UCSD-AML1 (cell line): ENCODE results near the gene HIVEP3.

Experiments
- DNase-seq: peaks from one replicate; lab custom pipeline; 2025; ENCODE audit not compliant: unreplicated experiment; lab: John Stamatoyannopoulos, UW

Gene HIVEP3

DNA sequence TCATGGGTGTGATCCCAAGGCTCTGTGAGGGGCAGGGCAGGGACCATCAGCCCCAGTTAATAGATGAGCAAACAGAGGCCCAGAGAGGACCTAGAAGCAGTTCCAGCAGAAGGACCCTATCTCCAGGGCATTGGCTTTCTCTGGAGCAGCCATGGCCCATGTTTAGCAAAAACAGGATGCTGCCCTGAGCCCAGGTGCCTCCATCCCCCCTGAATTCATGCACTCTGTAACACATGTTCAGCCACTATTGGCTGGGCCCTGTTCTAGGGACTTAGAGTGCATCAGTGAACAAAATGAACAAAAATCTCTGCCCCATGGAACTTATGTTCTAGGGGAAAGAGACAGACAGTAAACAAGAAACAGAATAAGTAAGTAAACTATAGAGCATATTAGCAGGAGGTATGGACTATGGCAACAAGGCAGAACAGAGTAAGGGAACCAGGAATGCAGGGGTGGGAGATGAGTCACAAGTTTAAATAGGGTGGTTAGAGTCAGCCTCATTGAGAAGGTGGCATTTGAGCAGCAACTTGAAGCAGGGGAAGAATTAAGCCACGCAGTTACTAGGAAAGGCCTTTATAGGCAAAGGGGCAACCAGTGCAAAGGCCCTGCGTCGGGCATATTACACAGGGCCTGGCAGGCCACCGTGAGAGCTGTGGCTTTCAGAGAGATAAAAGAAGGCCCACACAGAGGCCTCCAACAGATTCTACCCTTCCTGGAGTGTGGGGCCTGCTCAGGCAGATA lies 248.3 kb downstream of the HIVEP3 start:
- no peak for DNase-seq

DNA sequence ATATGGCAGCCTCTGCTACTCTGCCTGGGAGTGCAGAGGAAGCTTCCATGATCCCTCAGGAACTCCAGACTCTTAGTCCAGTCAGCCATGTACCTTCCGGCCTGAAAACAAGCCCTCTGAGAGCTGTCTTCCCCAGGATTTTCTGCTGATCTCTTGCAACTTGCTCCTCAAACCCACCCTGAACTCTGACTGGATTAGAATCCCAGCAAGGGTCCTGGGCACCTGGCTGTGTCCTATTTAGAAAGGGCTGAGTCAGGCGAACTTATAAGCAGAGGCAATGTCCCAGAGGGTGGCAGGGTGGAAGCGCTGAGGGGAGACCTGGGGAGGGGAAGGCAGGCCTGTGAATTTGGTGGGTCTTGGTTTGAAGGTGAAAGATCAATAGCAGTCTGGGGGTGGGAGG lies 249.8 kb downstream of the HIVEP3 start:
- DNase-seq = no peak

DNA sequence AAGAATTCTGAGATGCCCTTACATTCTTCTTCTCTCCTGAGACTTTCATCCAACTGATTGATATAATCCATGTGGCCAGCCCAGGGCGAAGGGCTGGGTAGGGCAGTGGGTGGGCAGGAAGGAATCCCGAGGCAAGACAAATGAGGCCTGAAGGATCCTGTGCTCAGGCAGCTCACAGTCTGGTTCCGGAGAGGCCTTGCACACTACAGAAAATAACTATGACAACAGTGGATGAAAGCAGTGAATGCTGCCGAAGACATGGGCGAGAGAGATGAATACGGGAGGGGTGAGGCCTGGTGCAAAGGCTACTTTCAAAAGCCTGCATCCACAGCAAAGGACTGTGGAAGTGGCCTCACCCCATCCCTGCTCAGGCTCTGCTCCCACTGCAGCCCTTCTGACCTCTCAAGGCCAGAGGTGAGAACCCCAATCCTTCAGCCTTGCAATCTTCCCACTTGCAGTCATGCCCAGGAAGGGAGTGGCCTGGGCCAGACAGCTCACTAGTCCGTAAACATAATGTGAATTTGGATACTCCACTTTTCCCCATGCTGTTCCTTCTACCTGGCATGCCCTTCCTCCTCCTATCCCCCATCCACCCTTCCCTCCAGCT lies 250.6 kb downstream of the HIVEP3 start:
- DNase-seq = no peak

DNA sequence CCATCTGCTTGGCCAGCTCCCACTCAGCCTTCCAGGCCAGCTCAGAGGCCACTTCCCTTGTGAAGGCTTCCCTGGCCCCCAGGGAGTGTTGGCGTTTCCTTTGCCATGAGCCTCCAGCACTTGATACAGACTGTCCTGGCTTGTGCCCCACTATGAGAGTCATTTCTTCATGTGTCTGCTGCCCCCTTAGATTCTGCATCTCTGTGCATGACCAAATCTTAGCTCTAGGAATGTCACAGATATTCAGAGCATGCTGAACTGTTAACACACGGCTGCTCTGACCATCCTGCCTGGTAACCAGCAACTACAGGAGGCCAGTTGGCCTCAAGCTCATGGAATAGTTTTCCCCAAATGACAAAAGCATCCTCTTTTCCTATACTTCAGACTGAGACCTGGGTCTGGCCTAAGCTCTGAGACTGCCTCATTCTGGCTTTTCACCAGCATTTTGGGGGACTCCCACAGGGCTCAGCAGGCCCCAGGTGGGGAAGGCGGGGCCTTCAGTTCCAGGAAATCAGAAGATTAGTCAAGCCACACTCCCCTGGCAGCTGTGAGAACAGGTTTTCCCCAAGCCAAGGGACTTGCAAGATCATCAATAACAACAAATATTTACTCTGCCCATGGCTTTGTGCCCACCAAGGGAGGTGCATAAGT lies 251.6 kb downstream of the HIVEP3 start:
- DNase-seq = no peak

DNA sequence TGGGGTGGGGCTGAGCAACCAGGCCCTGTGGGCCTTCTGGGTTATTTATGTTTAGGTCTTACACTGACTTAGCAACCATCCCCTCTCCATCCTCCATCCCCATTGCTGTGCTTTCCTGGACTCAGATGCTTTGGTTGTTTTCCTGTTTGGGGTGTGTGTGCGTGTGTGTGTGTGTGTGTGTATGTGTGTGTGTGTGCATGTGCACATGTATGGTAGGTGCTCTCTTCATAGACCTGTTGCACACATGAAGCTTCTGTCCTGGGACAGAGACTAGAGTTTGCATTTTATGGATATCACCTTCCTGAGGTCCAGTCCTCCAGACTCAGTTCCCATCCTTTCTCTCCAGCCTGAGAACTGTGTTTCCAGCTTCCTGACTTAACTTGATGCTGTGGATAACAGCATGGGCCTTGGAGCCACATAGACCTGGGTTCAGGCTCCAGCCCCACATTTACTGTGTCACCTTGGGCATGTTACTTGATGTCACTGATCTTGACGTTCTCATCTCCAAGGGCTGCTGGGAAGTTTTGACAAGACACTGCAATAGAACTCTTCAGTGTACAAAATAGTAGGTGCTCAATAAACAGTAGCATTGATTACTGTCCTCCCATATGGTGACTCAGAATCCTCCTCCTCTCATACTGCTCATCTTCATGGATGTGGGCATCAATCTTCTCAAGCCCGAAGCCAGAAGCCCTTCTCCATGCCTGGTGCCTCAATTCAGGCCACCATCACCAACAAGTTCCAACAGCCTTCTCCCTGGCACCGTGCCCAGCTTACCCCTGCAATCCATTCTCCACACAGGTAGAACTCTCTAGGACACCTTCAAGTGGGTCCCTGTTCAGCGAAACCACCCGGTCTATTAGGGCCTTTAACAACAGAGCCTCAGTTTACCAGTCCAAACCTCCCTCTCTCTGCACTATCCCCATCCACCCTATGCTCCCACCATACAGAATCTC lies 252.5 kb downstream of the HIVEP3 start:
- no peak for DNase-seq

DNA sequence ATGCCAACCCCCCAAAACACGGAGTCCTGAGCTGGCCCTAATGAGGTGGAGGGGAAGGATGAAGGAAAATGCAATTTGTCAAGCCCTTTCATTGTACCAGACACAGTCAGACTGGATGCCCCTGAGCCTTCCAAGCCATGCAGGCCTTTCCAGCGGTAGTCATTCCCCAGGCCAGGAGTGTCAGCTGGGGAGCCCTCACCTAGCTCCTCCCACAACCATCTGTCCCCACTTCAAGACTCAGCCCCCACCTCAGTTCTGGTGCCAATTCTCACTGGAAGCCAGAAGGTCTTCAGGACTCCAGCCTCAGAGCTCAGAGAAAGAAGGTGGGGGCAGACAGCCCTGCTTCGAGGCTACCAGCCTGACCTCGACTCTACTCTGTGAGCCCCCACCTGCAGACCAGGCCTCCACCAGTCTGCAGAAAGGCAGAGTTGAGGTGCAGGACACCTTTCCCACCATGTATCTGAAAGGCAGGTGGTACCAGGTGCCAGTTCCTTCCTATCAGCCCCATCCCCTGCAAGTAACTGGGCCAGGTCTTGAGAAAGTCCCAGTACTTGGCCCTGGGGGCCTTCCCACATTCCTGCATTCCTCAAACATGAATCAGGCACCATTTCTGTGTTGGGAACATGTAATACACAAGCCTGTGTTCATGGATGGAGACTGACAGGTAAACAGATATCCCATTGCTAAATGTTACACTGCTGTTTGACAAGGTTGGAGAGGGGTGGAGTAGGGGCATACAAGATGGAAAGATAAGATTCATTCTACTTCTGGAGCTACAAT lies 253.7 kb downstream of the HIVEP3 start:
- no peak for DNase-seq

DNA sequence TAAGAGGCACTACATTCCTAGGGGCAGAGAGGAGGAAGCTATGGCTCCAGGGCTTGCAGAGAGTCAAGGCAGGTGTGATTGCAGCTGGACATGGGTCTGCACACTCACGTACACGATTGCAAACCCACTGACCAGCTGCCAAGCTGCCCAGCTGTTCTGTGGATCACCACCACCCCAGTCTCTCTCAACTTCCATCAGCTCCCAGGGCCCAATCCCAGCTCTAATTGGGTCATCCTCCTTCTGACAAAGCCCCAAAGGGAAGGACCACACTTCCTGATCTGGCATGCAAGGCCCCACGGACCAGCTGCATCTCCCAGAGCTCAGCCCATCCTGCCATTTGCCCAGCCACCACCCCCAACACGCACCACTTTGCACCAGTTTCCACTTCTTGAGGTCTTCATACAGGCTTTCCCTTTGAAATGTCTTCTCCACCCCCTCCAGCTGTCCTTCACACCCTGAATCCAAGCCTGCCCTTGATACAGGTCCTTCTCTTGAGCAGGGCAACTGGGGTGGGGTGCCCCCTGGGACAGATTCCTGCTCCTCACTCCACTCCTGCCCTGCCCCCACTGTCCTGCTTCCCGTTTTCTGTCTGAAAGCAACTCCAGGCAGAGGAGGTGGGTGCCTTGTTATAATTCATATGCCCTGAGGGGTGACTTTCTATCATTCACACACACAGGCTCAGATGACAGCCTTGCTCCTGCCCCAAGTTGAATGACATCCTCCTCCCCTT lies 254.9 kb downstream of the HIVEP3 start:
- no peak for DNase-seq

DNA sequence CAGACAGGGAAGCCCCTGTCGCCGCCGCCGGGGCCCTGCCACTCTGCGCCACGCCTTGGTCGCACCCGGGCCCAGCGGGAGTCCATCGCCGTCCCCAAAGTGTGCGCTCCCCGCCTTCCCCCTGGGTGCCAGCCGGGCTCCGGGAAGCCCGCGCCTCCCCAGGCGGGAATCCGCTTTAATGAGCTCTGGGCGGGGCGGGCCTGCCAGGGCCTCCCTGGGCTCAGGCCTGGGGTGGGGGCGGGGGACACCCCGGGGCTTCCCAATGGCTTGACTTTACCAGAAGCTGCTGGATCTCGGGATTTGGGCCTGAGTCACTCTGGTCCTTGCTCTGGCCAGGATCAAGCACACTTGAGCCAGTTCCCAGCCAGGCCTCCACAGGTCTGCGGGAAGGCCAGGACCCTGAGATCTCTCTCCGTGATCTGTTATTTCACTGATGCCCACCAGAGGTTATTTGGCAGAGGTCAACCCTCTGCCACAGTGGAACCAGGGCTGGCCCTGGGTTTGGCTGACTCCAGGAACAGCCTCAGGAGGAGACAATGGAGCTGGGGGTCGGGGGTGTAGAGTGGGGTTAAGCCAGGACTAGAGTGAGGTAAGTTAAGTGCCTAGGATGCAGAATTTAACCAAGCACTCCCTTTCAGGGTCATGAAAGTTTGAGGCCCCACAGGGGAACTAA lies 255.8 kb downstream of the HIVEP3 start:
- DNase-seq = no peak

DNA sequence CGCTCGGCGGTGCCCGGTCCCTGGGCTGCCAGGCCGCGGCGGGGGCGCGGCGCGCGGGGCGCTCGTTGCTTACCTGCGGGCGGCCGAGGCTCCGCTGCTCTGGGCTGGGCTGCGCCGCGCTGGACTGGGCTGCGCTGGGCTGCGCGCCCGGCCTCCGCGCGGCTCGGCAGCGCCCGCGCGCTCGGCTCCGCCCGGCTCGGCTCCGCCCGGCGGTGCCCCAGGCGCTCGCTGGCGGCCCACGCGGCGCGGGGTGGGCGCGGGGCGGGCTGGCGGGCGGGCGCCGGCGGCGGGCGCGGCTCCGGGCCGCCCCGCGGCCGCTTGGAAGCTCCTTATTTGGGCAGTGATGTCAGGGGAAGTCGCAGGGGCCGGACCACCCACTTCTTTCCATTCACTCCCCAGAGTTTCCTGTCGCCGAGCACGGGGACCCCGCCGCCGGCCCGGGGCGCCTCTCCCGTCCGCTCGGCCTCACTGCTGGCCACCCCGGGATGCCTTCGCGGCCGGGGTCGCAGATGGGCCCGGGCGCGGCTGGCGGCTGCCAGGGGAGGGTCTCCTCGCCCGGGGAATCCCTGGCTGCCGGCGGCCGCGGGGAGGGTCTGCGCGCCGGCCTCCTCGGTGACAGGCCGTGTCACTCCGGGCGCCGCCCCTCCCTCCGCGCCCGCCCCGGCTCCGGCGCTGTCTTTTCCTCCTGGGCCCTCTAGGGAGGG lies 256.5 kb downstream of the HIVEP3 start:
- DNase-seq = peak; percentile 75

DNA sequence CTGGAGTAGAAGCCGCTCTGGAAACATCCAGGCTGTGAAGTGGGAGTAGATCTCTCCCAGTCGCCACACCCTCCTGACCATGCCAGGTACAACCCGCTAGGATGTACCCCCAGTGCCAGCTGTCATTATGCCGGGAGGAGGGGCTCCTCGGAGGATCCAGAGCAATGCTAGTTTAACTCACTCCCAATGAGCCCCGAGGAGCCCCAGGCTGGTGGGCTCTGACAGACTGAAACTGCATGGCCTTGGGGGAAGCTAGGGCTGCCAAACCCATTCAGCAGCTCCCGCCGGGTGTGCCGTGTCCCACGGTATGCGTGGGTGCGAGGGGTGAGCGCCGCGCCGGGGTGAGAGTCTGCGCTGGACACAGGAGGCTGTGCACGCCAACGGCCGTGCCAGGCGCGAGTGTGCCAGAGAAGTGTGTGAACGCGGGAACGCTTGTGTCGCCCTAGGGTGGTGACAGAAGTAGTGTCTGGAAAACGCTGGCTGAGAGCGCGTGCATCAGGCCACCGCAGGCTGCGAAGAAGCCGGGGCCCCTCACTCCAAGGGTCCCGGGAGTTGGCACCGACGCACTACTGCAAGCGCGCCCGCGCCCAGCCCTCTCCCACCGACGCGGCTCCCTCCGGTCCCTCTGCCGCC lies 257.2 kb downstream of the HIVEP3 start:
- DNase-seq = peak; percentile 43

DNA sequence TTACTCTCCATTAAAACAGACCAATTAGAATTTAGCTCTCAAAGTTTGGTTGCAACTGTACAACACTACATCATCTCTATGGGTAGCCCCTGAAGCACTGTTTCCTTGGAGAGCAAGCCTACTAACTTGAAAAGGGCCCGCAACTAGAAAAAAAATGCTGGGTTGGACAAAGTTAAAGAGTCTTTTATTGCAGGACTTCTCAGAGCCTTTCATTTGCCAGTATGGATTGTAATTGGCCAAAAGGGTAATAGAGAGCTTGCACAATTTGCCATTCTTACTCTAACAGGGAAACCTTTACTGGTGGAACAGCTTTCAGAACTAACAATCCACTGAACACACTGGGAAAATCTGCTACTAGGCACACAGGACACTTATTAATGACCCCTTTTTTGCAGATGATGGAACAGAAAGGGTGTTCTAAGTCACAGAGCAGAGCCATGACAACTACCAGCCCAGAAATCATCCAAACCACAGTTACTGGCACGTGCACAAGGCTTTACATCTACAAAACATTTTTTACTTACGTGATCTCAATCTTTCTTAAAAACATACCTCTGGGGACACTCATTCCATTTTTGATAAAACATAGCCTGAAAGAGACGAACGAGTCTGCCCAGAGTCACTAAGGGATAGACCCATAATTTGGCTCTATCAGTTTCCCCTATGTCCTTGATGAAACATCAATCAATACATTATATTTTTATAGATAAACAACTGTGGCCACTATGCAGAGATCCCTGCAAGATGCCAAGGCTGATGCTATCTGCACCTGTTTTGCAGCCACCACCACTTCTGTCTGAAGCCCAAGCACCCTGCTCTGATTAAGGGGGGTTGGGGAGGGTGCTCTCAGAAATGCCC lies 257.9 kb downstream of the HIVEP3 start:
- no peak for DNase-seq

DNA sequence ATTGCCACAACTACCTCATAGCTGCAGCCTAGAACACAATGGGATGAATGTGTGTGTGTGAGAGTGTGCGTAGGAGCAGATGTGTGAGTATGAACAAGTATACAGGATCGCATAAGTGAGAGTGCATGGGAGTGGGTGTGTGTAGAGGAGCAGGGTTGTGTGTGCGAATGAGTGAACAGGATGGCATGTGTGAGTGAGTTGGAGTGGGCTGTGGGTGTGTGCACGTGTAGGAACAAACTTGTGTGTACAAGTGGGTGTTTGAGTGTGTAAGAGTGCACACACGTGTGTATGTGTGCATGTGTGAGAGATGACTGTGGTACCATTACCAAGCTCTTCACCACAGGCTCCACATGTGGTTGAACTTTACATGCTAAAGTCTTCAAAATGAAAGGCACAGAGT lies 258.8 kb downstream of the HIVEP3 start:
- no peak for DNase-seq

DNA sequence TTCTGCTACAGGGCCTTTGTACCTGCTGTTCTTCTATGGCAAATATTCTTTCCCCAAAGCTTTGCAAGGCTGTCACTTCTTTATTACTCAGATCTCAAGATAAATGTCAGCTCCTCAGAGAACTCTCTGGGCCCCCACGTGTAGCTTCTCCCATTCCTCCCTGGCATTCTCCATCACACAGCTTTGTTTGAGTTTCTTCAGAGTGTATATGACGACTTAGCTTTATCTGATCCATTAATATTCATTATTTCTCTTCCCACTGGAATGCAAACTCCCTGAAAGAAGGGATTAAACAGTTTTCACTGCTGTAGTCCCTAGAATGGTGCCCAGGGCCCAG lies 259.6 kb downstream of the HIVEP3 start:
- DNase-seq = no peak

DNA sequence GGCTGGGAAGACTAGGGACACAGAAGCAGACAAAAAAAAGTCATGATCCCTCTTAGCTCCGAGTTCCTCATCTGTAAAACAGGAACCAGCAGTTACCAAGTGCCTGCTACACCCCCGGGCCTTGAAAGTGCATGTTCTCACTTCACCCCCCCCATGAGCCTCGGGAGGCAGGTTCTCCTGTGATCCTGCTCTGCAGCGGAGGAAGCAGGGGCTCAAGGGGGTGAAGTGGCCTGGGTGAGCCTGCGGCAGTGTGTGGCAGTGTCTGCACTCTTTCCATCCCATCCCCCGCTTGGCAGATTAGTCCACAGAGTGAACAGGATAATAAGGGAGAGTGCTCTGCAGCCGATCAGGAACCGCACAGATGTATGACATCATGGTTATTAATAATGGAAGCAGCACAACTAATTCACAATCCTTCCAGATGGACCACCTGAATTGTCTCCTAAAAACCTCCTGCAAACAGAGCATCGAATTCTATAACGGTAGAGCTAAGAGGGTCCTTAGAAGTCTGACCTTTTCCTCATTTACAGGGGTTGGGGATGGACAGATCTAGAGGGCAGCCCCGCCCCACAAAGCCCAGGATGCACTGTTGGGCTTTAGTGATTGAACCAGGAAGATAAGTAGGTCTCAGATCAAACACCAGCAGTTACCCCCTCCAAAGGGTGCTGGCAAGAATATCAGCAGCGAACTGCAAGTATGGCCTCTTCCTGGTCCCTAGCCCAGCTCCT lies 260.1 kb downstream of the HIVEP3 start:
- peak; percentile 66 for DNase-seq

DNA sequence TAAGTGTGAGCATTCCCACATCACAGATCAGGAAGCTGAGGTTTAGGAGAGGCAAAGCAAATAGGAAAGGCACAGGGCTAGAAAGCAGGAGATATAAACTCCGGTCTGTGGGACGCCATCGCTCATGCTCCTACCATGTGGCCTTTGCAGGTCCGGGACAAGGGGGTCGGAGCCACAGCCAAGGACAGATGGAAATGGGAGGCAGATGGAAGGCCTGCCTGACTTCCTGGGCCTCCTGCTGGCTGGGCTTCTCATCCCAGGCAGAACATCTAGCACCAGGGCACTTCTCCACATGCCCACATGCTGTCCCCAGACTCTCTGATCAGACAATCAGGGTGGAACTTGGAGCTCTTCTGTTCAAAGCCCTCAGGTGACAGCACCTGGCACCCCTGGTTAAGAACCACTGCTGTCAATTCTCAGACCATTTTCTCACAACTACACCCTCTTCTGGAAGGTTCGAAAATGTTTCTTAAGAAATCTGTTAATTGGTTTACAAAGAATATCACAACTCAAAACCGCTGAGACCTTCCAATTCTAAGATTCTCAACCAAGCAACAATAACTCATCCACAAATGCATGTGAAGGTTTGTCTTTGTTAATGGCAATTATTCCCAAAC lies 260.9 kb downstream of the HIVEP3 start:
- no peak for DNase-seq

DNA sequence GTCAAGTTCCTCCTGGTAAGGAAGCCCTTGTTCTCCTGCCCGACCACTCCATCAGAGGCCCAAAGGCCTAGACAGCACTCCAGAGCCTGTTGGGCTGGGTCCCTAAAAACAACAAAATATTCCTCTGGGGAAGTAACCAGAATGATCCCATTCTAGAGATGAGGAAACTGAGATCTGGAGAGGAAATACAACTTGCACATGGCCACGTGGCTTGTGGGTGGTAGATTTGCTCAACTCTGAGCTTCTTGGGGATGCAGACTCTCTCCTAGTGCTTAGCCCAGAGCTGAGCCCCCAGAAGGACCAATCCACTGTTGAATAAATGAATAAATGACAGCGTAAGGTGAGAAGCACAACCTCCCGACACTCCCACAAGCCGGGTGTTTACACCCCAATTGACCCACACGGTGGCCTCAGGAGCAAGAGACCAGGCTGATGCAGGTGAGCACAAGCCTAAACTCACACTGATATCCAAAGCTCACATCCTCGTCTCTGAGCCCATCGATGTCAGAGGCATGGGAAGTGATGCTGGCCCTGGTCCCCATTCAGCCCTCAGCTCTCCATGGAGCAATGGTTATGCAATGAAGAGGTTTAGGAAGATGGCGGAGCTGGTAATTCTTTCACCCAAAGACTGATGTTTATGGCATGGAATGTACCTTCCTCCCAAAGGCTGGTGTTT lies 261.8 kb downstream of the HIVEP3 start:
- DNase-seq = no peak
